ENCODE results near the gene POLG.

DNA sequence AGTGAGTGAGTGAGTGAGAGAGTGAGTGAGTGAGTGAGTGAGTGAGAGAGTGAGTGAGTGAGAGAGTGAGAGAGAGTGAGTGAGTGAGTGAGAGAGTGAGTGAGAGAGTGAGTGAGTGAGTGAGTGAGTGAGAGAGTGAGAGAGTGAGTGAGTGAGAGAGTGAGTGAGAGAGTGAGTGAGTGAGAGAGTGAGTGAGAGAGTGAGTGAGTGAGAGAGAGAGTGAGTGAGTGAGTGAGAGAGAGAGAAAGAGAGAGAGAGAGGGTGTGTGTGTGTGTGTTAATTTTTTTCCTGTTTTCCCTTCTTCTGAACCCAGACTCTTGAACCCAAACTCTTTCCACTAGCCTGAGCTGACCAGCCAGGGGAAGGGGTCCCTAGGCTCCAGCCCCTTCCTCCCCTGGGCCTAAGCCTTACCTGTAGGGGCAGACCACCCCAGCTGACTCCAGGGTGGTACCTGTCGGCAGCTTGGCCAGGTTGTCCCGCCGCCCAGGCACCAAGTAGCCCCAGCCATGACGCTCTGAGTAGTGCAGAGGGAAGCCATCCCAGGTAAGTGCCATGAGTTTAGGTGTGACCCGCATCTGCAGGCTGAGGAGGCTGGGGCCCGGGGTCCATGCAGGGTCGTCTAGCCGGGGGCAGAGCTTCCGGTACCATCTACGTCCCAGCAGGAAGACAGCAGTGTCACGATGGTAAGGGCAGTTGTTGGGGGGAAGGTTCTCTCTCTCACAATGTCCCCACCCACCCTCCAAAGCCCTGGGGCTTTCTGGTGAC is 9.4 kb downstream of the POLG start:
- TF ChIP-seq, protein P1, sequence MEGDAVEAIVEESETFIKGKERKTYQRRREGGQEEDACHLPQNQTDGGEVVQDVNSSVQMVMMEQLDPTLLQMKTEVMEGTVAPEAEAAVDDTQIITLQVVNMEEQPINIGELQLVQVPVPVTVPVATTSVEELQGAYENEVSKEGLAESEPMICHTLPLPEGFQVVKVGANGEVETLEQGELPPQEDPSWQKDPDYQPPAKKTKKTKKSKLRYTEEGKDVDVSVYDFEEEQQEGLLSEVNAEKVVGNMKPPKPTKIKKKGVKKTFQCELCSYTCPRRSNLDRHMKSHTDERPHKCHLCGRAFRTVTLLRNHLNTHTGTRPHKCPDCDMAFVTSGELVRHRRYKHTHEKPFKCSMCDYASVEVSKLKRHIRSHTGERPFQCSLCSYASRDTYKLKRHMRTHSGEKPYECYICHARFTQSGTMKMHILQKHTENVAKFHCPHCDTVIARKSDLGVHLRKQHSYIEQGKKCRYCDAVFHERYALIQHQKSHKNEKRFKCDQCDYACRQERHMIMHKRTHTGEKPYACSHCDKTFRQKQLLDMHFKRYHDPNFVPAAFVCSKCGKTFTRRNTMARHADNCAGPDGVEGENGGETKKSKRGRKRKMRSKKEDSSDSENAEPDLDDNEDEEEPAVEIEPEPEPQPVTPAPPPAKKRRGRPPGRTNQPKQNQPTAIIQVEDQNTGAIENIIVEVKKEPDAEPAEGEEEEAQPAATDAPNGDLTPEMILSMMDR (IDR thresholded peaks at IDR 0.05): no peak
- TF ChIP-seq, protein P2, sequence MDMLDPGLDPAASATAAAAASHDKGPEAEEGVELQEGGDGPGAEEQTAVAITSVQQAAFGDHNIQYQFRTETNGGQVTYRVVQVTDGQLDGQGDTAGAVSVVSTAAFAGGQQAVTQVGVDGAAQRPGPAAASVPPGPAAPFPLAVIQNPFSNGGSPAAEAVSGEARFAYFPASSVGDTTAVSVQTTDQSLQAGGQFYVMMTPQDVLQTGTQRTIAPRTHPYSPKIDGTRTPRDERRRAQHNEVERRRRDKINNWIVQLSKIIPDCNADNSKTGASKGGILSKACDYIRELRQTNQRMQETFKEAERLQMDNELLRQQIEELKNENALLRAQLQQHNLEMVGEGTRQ (IDR thresholded peaks at IDR 0.05; ENCODE audit: borderline replicate concordance, low read depth, low read length): no peak
- no peak for TF ChIP-seq POLR2AphosphoS5 (IDR thresholded peaks at IDR 0.05; ENCODE audit: low read depth, low read length)

All from SK-N-SH (cell line).